ENCODE measurements around the gene LPP.

The LPP gene

DNA sequence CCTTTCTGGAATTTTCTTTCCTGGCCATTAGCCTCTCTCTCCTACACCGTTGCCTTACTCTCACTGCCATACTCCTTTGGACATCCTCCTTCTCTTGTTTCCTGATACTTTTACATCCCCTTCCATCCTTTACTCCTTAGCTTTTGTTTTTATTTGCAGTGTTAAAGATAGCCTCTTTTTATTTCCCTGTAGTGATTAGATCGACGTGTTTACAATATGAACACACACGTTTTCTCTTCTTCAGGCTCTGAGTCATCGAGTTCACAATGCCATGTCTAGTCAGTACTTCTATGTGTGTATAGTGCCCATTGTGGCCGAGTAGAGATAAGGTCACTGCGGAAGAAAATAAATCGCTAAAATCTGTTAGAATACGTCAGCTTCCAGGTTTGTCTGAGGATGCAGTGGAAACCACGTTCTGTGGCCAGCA is 208.5 kb downstream of the LPP start:
- no peak for DNase-seq (ENCODE audit: low spot score)

DNA sequence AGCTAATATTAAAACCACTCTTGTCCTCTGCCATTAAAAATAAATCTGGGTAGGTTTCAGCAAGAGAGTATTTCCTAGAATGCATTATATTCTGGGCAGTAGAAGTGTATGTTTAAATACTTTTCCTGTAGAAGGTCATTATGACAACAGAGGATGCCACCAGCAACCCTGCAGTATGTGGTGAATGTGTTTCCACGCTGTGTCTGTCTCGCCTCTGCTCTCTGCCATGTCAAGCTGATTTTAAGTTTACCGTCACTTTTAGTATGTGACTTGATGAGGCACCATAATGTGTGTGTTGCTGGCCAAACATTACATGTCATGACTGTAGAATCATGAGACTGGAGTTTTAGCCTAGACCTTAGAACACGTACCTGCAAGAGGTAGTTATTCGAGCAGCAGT is 211.2 kb downstream of the LPP start:
- DNase-seq (ENCODE audit: low spot score): no peak

DNA sequence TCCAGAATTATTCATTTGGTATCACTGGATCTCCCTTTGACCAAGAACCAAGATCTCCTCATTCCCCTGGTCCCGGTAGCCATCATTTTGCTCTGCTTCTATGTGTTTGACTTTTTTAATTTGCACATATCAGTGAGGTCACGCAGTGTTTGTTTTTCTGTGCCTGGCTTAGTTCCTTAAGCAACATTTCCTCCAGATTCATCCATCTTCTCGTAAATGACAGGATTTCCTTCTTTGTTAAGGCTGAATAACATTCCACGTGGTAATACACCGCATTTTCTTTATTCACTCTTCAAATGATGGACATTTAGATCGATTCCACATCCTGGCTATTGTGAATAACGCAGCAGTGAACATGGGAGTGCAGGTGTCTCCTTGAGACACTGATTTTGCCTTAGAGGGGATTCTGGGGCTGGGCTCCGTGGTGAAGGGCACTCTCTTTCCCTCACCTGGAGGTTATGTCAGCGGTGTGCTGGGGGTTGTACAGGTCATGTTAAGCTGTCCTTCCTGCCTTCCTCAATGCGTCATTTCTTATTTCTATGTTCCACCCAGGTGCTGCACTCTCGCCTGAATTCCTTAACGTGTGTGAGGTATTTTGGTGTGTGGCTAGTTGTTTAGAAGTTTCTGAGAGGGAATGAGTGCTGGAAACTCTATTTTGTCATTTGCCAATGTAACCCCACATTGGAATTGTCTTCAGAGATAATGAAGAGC is 212.2 kb downstream of the LPP start:
- DNase-seq (ENCODE audit: low spot score): no peak

GRCh38 chr3:188367678-188368077 is 213.7 kb downstream of the LPP start:
- no peak for DNase-seq (ENCODE audit: low spot score)

- DNase-seq (ENCODE audit: low spot score): no peak
These were observed 215.6 kb downstream of the LPP start for GRCh38 chr3:188369526-188369925.

DNA sequence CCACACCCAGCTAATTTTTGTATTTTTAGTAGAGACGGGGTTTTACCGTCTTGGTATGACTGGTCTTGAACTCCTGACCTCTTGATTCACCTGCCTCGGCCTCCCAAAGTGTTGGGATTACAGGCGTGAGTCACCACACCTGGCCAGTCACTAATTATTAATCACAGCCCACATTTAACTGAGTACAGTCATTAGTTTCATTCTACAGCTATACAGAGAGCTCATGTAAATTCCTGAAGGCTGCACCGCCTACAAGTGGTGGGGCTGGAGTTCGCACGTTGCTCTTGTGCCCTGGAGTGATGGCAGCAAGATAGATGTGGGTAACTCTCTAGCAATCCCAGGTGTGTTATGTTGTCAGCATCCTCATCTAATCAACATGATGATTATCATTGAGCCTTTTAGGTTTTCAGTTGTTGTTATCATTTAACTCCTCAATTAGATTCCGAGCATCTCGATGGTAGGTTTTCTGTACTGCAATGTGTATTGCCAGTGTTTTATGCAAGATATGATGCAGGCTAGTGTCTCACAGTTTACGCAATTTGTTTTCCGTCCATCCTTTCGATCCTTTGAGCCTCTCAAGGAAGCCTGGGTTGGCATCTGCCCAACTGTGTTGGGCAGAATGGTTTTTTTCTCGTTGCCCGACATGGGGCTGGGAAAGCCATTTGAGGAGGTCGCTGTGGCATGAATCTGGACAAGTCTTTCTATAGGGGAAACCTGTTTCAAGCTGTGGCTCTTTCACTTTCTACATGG is 216.3 kb downstream of the LPP start:
- no peak for DNase-seq (ENCODE audit: low spot score)

GRCh38 chr3:188378786-188379185 is 224.8 kb downstream of the LPP start:
- DNase-seq (ENCODE audit: low spot score): no peak

DNA sequence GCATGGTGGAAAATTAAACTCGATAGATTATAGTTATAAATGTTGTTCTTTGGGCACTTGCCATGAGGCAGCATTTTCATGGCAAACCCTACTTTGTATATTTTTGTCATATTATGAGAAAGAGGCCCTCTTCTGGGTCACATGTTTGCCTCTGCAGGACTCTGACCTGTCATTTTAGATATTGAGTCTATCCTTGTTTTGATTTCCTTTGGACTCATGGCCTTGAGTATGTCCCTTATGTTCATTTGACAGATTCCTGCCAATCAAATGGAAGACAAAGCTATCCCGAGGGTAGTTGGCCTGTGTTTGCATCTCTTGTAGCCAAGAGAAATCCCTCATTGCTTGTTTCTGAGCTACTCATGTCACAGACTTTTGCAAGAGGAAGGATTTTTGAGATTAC is 226.3 kb downstream of the LPP start:
- no peak for DNase-seq (ENCODE audit: low spot score)

DNA sequence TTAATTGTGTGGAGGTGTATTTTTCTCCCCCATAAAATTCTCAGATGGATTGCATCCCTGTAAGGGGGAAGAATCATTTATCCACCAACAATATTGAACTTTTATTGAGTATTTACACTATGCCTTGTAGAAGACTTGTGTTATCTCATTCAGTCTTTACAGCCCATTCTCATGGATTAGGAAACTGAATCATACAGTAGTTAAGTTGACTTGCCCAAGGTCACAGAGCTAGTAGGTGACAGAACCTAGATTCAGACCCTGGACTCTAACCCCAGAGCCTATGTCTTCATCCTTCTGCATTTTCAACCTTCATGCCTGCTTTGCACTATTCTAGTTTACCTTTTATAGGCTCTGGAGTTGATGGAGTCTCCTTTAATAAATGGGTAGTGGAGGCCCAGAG is 226.8 kb downstream of the LPP start:
- no peak for DNase-seq (ENCODE audit: low spot score)

GRCh38 chr3:188383748-188384147 is 229.8 kb downstream of the LPP start:
- no peak for DNase-seq (ENCODE audit: low spot score)

GRCh38 chr3:188385295-188385694 is 231.3 kb downstream of the LPP start:
- no peak for DNase-seq (ENCODE audit: low spot score)

DNA sequence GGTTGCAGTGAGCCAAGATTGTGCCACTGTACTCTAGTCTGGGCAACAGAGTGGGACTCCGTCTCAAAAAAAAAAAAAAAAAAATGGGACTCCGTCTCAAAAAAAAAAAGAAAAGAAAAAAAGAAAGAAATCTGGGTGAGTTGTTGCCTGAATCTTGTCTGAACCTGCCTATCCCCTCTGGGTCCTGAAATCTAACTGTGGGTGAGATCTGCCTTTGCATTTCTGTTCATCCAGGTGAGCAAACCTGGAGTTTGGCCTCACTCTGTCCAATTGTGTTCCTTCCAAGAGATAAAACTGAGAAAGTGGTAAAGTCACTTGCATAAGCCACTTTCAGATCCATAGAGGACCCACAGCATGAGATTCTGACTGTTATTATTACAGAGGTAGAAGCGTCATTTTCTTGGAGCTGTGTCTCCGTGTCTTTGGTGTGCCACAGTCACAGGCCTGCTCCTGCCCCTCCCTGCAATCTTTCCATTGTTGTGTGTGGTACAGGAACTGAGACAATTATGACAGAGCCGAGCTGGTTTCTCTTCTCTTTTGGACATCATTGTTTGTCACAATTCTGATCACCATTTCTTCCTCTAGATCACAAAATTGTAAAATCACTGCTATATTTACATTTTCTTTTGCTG is 235.9 kb downstream of the LPP start:
- no peak for DNase-seq (ENCODE audit: low spot score)

GRCh38 chr3:188390343-188390718 is 236.4 kb downstream of the LPP start:
- no peak for DNase-seq (ENCODE audit: low spot score)

DNA sequence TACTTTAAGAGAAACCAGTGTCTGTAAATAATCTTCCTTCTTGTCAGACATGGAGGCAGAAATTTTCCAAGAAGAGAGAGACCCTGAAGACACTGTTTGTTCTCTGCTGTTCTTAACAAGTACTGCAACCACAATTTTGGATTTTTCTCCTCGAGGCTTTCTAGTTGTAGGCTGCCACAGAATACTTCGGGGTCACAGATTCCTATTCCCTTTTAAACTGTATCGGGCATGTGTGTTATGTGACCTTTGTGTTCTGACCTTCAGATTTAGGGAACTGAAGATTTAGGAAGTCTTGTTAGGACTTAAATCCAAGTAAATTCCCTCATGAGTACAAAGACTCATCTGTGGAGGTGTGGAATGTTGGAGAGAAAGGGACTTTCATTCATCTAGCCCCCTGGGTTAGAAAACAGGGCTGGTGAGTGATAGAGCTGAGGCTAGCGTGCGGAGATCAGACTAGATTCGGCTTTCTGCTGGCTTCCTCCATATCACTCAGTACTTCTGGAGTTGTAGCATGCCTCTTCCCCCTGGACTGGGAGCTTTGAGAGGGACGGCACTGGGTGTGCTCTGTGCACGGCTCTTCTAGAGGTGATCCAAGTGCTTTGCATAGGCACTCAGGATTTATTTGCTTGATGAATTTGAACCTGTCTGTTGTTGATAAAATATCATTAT is 237.0 kb downstream of the LPP start:
- DNase-seq (ENCODE audit: low spot score): no peak

DNA sequence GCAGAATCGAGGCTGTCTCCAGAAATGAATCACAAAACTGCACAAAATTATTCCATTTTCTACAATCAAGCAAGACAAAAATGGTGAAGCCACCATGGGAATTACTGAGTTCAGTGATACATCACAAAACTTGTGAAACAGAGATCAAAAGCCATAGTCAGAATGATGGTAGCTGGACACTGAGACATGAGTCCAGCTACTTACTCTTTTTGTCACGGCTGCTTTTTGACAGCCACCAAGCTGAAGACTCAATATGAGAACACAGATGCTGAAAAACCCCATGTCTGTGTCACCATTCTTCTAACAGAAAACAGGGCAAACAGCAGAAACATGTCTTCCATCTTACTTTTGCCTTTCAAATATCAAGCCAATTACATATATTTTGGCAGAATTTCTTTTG is 237.6 kb downstream of the LPP start:
- no peak for DNase-seq (ENCODE audit: low spot score)

- no peak for DNase-seq (ENCODE audit: low spot score)
These were observed 238.1 kb downstream of the LPP start for GRCh38 chr3:188392076-188392475.

DNA sequence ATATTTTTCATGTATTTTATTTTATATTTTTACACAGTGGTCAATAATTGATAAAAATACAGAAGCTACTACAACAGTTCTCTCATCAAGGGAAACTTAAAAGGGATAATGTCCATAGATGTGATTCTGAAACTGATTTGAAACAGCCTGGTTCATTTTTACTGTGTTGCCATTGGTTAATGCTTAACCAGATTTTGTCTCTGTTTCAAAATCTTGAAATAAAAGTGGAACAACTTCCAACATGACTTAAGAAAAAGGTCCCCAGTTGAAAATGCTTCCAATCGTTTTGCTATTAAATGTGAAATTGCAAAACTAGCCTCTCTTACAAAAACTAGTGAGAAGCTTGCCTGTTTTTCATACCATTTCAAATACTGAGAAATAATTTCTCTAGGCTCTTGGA is 240.7 kb downstream of the LPP start:
- DNase-seq (ENCODE audit: low spot score): no peak

DNA sequence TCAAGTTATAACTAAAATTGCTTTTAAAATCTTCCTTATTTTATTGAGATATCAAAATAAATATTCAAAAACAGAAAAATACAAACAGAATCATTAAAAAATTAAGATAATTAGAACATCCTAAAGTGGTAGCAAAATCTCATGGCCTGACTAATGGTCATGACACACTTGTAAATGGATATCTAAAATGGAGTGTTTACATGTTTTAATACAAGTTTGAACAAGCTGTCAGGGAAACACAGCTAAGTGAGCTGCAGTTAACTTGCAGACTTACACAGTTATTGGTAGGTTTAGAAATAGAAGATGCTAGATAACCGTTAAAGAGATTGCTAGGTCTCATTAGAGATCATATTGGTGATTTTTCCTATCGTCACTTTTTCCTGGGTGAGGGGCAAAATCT is 242.3 kb downstream of the LPP start:
- no peak for DNase-seq (ENCODE audit: low spot score)

GRCh38 chr3:188396900-188397299 is 242.9 kb downstream of the LPP start:
- DNase-seq (ENCODE audit: low spot score): no peak

DNA sequence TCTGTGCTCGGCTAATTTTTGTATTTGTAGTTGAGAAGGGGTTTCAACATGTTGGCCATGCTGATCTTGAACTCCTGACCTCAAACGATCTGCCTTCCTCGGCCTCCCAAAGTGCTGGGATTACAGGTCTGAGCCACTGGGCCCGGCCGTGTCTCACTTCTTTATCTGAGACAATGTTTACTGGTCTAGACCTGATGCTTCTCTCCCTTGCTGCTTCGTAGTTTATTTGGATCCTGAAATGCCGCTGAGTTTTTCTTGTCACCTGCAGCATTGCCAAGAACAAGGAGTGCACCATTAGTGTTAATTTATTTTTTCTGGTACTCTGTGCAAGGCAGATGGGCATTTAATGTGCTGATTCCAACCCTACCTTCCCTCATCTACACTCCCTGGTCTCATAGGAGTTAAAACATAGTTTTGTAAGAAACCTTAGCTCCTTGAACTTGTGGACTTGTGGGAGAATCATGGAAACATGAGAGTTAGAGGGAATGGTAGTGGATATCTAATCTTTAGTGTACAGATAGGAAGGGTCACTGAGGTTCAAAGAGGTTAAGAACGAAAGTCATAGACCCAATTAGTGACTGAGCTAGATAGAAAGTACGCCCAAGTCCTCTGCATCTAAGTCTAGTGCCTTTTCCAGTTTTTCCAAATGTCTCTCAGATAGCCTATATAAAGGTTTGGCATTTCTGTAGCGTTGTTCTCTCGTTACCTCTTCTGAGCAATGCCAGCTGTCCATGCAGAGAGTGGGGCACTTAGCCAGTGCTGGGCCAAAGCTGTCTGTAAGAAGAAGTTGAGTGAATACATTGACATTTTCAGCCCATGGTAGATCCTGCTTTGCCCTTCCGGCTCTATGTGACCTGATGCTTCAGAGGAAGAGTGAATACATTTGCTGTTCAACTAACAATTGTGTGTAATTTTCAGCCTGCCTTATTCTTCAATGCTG is 244.1 kb downstream of the LPP start:
- no peak for DNase-seq (ENCODE audit: low spot score)

DNA sequence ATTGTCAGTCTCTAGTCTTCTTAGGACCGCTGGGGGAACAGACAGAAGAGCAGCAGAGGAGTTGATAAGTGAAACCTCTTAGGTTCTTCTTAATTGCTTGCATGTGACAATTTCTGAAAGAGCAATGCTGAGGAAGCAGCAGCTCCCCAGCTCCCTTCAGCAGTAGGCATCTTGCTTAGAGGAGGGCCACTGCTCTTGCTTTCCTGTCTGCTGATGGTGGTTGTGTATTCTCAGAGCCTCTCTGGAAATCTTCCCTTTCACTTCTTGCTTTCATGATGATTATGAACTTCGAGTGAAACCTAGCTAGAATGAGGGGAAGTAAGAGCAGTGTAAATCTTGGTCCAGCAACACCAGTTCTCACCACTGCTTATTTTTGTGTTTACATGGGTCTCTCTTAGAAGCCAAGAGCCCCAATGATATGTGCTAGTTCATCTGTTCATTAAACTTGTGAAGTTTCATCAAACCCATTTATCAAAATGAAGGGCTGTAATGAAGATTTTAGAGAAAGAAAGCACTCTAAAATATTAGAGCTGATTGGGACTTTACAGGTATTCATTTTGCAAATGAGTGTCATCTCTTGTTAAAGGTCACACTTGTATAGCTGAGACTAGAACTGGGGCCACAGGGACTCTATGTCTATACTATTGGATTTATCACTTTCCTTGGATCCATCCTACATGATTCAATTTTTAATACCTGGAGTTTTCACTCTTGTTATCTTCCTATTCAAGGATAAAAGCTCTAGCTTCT is 246.7 kb downstream of the LPP start:
- DNase-seq (ENCODE audit: low spot score): no peak

Measured in AG08396 (cell line).